Measurements from ENCODE around the gene AOX1. TPM values are rescaled to one million over a fixed set of nuclear protein-coding genes. Genes with fewer than 3 reads are reported as not detected.

AOX1 gene
- total and polyA plus RNA-seq, 7 donors = 1.6 to 65.5 (median 27.0) TPM

- WGBS, 2 donors = 64 to 82% methylated on average over 3 of the region's 3 CpGs
- H3K27me3 ChIP-seq = no peaks in the 10 kb centered on the region
- H3K27ac ChIP-seq = no peak overlapping the region
- H3K36me3 ChIP-seq = no peaks in the 10 kb centered on the region
- H3K9me3 ChIP-seq = no peaks in the 10 kb centered on the region
- H3K4me3 ChIP-seq = no peak overlapping the region
- no peaks in the 10 kb centered on the region for H3K4me1 ChIP-seq
- DNase-seq = no peak
- intact Hi-C loops (cut with DNase I) = no loop called here
- TF ChIP-seq CTCF (IDR thresholded peaks at IDR 0.05) (no peak), EP300 (IDR thresholded peaks at IDR 0.05) (no peak), POLR2A (IDR thresholded peaks at IDR 0.05) (no peak), POLR2AphosphoS5 (IDR thresholded peaks at IDR 0.05) (no peak)
Observed at GRCh38 chr2:200618054-200618419, 32.2 kb downstream of the AOX1 start.

GRCh38 chr2:200618590-200619021, 32.8 kb downstream of the AOX1 start:
- H3K4me1 ChIP-seq = no peaks in the 10 kb centered on the region
- no peak for TF ChIP-seq EP300 (IDR thresholded peaks at IDR 0.05)
- no peak for TF ChIP-seq POLR2A (IDR thresholded peaks at IDR 0.05)
- no peak for TF ChIP-seq POLR2AphosphoS5 (IDR thresholded peaks at IDR 0.05)
- TF ChIP-seq CTCF (IDR thresholded peaks at IDR 0.05) = no peak
- intact Hi-C loops (cut with DNase I) = no loop called here

GRCh38 chr2:200619279-200619678, 33.5 kb downstream of the AOX1 start:
- intact Hi-C loops (cut with DNase I) = no loop called here
- WGBS, 2 donors = 13 to 64% methylated on average over 2 of the region's 2 CpGs
- DNase-seq = no peak
- no peak for TF ChIP-seq CTCF (IDR thresholded peaks at IDR 0.05)
- no peak for TF ChIP-seq EP300 (IDR thresholded peaks at IDR 0.05)
- no peak for TF ChIP-seq POLR2AphosphoS5 (IDR thresholded peaks at IDR 0.05)
- no peak for TF ChIP-seq POLR2A (IDR thresholded peaks at IDR 0.05)
- no peaks in the 10 kb centered on the region for H3K9me3 ChIP-seq
- H3K36me3 ChIP-seq = no peaks in the 10 kb centered on the region
- H3K4me1 ChIP-seq = no peaks in the 10 kb centered on the region
- H3K4me3 ChIP-seq = no peak overlapping the region
- H3K27ac ChIP-seq = no peak overlapping the region
- H3K27me3 ChIP-seq = no peaks in the 10 kb centered on the region

More at GRCh38 chr2:200618590-200619021, 32.8 kb downstream of the AOX1 start:
- Histone ChIP-seq H3K27ac (peak overlapping the region in 1 of 4 donors; percentile 12), H3K9me3 (no peaks in the 10 kb centered on the region), H3K4me3 (no peak overlapping the region), H3K27me3 (no peaks in the 10 kb centered on the region), H3K36me3 (no peaks in the 10 kb centered on the region)
- WGBS, 2 donors = 39 to 68% methylated on average over 3 of the region's 3 CpGs
- DNase-seq = no peak

- no peak overlapping the region for H3K27ac ChIP-seq
- H3K4me1 ChIP-seq = no peaks in the 10 kb centered on the region
- H3K4me3 ChIP-seq = no peak overlapping the region
- intact Hi-C loops (cut with DNase I) = no loop called here
- no peaks in the 10 kb centered on the region for H3K9me3 ChIP-seq
- no peak for DNase-seq
- TF ChIP-seq EP300 (IDR thresholded peaks at IDR 0.05) (no peak), POLR2A (IDR thresholded peaks at IDR 0.05) (no peak), POLR2AphosphoS5 (IDR thresholded peaks at IDR 0.05) (no peak), CTCF (IDR thresholded peaks at IDR 0.05) (no peak)
- H3K27me3 ChIP-seq = no peaks in the 10 kb centered on the region
- H3K36me3 ChIP-seq = no peaks in the 10 kb centered on the region
- WGBS, 2 donors = 91 to 95% methylated on average over 7 of the region's 7 CpGs
Observed at GRCh38 chr2:200620606-200621390, 35.0 kb downstream of the AOX1 start.

Measured in sigmoid colon (tissue), 7 donors.